ENCODE data around the gene HIVEP3. TPM values are rescaled to one million over a fixed set of nuclear protein-coding genes. Genes with fewer than 3 reads are reported as not detected.

Gene HIVEP3
- total RNA-seq, 6 experiments from 2014 or later = 1.4 to 3.9 (median 2.2) TPM

- peaks cover 0 to 11% (median 0%) of the 10 kb centered on the region in 4 donors for H3K4me1 ChIP-seq
- H3K27me3 ChIP-seq = no peaks in the 10 kb centered on the region
- intact Hi-C loops (cut with DNase I) = no loop called here
- no peak overlapping the region for H3K27ac ChIP-seq
- TF ChIP-seq CTCF (IDR thresholded peaks at IDR 0.05) = no peak
- no peak for TF ChIP-seq POLR2A (IDR thresholded peaks at IDR 0.05)
- no peak for ATAC-seq
- no peaks in the 10 kb centered on the region for H3K9me3 ChIP-seq
- no peak overlapping the region for H3K4me3 ChIP-seq
- 84% methylated on average over 4 of the region's 4 CpGs for WGBS (ENCODE audit: insufficient coverage, low coverage, low lambda C conversion rate, missing lambda C conversion rate)
- no peaks in the 10 kb centered on the region for H3K36me3 ChIP-seq
- DNase-seq = no peak
Observed at GRCh38 chr1:41888756-41889155, 30.0 kb downstream of the HIVEP3 start.

- no peak for ATAC-seq
- no CpG with 5 or more reads among the region's 1 CpG for WGBS (ENCODE audit: insufficient coverage, low coverage, low lambda C conversion rate, missing lambda C conversion rate)
- H3K4me3 ChIP-seq = no peak overlapping the region
- no peaks in the 10 kb centered on the region for H3K36me3 ChIP-seq
- DNase-seq = no peak
- peaks cover 0 to 11% (median 0%) of the 10 kb centered on the region in 4 donors for H3K4me1 ChIP-seq
- no peaks in the 10 kb centered on the region for H3K9me3 ChIP-seq
- TF ChIP-seq POLR2A (IDR thresholded peaks at IDR 0.05) (no peak), CTCF (IDR thresholded peaks at IDR 0.05) (no peak)
- intact Hi-C loops (cut with DNase I) = no loop called here
- no peaks in the 10 kb centered on the region for H3K27me3 ChIP-seq
- H3K27ac ChIP-seq = no peak overlapping the region
Observed at GRCh38 chr1:41887365-41887764, 31.4 kb downstream of the HIVEP3 start.

GRCh38 chr1:41884256-41885230 is 34.2 kb downstream of the HIVEP3 start:
- intact Hi-C loops (cut with DNase I) = no loop called here
- no peak for TF ChIP-seq CTCF (IDR thresholded peaks at IDR 0.05)
- TF ChIP-seq POLR2A (IDR thresholded peaks at IDR 0.05) = no peak
- ATAC-seq (no peak), DNase-seq (peak in 1 of 3 donors; percentile 35)
- Histone ChIP-seq H3K36me3 (no peaks in the 10 kb centered on the region), H3K27me3 (no peaks in the 10 kb centered on the region), H3K4me1 (no peaks in the 10 kb centered on the region), H3K4me3 (no peak overlapping the region), H3K27ac (no peak overlapping the region), H3K9me3 (no peaks in the 10 kb centered on the region)
- WGBS (ENCODE audit: insufficient coverage, low coverage, low lambda C conversion rate, missing lambda C conversion rate) = 88% methylated on average over 5 of the region's 9 CpGs

DNA sequence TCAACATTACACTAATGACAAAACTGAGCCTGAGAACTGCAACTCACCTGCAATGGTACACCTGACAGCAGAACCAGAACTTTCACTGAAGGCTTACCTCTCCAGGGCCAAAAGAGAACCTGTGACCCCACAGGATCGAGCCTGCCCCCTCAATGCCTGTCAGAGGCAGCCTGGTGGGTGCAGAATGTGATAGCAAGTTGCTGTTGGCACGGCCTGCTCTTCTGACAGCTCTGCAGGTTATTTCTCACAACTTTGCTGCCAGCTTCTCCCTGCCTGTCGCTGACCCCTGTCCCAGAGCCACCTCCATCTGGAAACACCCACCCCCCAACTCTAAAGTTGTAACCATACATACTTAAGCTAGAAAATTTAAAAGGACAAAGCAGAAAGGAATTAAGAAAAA is 35.2 kb downstream of the HIVEP3 start:
- DNase-seq = peak in 1 of 3 donors; percentile 13
- intact Hi-C loops (cut with DNase I) = no loop called here
- H3K4me1 ChIP-seq = no peaks in the 10 kb centered on the region
- no peaks in the 10 kb centered on the region for H3K36me3 ChIP-seq
- no peak overlapping the region for H3K4me3 ChIP-seq
- H3K9me3 ChIP-seq = no peaks in the 10 kb centered on the region
- 83% methylated on average over 1 of the region's 3 CpGs for WGBS (ENCODE audit: insufficient coverage, low coverage, low lambda C conversion rate, missing lambda C conversion rate)
- no peak overlapping the region for H3K27ac ChIP-seq
- no peaks in the 10 kb centered on the region for H3K27me3 ChIP-seq
- no peak for ATAC-seq
- no peak for TF ChIP-seq POLR2A (IDR thresholded peaks at IDR 0.05)
- no peak for TF ChIP-seq CTCF (IDR thresholded peaks at IDR 0.05)

All from right lobe of liver (tissue), 6 donors.